Activated effector memory CD4-positive, alpha-beta T cell treated with anti-CD3 and anti-CD28 coated beads, Interleukin-2, amount 50 U/mL, for 16 hours (primary cell): ENCODE measurements around the gene SMAD6.
A peak's percentile ranks its signal among the peaks of the same experiment; 100 is the strongest.
"Not testable (repeated sequence)": the region's sequence is repeated elsewhere in the genome, so short reads cannot be mapped to it uniquely, and the experiment has no call there.

ENCODE experiments used
- DNase-seq: peaks from one replicate; pipeline ENCODE4 v3.0.0-alpha.2; 2020

The SMAD6 gene

GRCh38 chr15:66743703-66744536 lies 41.9 kb downstream of the SMAD6 start:
- no peak for DNase-seq

DNA sequence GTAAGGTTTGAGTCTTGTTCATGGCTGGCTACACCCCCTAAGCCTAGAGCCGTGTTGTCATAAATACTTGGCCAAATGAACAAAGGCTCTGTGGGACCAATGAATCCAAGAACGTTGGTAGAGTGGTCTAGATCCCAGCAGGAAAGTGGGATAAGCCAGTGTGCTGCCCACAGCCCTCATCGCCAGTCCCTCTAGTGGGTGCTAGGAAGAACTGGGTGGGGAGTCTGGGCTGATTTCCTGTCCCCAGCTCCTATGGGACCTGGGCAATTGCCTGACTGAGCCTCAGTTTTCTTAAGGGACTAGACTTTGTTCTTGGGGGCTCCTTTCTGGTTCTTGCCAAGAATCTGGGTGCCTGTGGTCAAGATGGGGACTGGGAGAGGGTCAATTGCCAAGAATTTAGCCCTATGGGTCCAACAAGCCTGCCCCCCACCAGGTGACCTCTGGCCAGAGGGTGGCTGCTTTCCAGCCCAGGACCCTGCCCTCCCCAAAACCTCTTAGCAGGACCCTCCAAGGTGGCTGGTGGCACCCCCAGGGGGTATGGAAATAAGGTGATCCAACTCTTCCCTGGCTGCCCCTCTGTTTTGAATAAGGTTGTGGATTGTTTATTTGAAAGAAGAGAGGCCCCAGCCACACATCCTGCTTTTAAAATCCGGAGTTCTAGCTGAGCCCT lies 42.7 kb downstream of the SMAD6 start:
- no peak for DNase-seq

DNA sequence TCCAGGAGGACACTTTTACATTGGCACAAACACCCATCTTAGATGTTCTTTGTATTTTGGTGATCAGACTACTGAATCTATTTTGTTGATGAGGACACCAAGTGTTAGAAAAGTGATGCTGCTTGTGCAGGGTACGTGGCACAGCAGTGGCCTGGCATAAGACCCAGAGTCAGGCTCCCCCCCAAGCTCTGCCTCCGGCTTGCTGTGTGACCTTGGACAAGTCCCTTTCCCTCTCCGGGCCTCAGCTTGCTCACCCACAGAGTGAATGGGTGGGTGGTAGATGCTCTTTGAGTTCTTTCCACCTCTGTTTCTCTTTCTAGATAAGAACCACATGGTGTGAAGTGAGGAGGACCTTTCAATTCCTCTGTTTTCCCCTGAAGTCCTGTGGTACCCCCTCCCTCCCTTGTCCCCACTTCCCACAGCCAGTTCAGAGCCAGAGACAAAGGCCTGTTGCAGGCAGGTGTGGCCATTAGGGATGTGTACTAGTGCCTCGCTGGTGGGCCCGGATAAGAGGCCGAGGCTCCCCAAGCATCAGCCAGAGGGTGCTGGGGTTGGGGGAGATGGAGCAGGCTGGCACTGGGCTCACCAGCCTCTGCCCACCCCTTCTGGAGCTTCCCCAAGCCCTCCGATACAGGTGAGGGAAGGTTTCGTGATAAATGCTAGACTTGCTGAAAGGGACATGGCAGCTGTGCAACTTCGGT lies 43.6 kb downstream of the SMAD6 start:
- no peak for DNase-seq

DNA sequence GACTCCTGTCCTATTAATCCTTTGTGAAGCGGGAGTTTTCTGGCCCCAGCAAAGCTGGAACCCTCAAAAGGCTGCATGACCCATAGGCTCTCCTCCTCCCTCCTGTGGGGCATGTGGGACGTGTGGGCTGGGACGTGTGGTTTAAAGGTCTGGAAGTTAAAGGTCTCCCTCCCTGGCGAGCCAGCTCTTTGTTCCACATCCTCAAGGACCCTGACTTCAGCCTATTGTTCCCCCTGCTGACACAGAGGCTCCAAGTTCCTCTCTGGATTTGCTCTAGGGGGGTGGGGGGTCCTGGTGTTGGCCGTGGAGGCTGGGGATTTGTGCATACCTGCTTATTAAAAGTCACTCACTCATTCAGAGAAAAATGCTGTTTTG lies 44.2 kb downstream of the SMAD6 start:
- DNase-seq, result no peak

DNA sequence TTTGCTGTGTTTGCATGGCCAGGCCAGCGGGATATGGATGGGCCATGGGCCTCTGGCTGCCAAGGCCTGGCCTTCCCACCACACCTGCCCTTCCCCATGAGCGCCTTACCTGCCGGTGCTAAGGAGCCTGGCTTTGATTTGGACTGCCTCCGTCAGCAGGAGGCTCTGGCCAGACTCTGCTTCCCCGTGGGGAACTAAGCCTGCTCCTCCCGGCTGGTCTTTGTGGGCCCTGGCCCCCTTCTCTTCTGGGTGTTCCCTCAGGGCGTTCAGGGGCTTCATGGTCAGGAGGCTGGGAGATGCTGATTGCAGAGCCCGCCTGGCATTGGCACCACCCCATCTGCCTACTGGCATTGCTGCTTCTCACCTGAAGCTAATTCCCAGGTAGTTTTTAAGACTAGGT lies 45.2 kb downstream of the SMAD6 start:
- no peak for DNase-seq

GRCh38 chr15:66747886-66748707 lies 46.1 kb downstream of the SMAD6 start:
- DNase-seq, result no peak

GRCh38 chr15:66748708-66749035 lies 46.6 kb downstream of the SMAD6 start:
- no peak for DNase-seq

GRCh38 chr15:66749841-66750575 lies 48.0 kb downstream of the SMAD6 start:
- DNase-seq, result no peak

DNA sequence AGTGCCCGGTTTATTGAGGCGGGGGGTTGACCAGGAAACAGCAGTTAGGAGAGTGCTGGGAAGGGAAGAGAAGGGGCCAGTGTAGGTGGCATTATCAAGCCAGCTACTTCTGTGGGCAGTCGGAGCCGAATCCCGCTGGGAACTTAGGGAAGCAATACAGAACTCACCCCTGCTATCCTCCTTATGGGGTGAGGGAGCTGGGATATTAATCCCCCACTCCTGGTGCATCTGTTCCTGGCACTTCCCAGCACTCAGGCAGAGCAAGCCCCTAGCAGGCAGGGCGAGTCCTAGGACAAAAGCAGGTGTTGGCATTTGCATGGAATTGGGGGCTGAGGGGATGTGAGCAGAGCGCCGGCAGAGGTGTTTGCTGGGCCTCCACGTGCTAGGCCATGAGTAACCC lies 48.6 kb downstream of the SMAD6 start:
- no peak for DNase-seq

- DNase-seq, result no peak
These were observed 49.5 kb downstream of the SMAD6 start for GRCh38 chr15:66751579-66751978.

GRCh38 chr15:66752078-66752477 lies 50.0 kb downstream of the SMAD6 start:
- no peak for DNase-seq

DNA sequence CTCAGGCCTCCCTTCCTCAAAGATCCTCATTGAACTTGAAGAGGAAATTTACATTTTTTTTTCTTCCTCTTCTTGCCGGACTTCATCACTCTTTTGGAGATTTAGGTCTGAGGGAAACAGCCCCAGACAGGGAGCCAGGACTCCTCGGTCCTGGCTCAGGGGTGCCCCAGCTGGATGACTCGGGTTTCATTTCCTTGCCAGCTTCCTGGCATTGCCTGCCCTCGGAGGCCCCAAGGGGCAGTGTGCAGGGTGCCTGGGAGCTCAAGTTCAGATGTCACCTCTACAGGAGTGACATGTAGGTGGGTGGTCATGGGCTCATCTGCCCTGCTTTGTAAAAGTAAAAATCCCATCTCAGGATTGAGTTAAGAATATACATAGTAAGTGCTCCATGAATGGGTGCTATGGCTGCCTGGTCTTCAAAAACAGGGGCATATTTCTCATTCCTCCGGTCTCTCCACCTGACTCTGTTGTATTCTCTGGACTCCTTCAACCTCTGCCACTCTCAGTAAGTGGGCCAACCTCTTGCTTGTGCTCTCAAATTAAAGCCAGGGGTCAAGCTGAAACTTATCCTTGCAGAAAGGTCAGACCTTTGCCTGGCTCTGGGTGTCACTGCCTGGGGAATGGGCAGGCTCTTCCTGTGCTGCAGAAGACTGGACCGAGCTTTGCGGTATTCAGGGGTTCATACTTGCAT lies 51.8 kb downstream of the SMAD6 start:
- DNase-seq, result no peak

- no peak for DNase-seq
These were observed 52.8 kb downstream of the SMAD6 start for GRCh38 chr15:66754789-66755188.

DNA sequence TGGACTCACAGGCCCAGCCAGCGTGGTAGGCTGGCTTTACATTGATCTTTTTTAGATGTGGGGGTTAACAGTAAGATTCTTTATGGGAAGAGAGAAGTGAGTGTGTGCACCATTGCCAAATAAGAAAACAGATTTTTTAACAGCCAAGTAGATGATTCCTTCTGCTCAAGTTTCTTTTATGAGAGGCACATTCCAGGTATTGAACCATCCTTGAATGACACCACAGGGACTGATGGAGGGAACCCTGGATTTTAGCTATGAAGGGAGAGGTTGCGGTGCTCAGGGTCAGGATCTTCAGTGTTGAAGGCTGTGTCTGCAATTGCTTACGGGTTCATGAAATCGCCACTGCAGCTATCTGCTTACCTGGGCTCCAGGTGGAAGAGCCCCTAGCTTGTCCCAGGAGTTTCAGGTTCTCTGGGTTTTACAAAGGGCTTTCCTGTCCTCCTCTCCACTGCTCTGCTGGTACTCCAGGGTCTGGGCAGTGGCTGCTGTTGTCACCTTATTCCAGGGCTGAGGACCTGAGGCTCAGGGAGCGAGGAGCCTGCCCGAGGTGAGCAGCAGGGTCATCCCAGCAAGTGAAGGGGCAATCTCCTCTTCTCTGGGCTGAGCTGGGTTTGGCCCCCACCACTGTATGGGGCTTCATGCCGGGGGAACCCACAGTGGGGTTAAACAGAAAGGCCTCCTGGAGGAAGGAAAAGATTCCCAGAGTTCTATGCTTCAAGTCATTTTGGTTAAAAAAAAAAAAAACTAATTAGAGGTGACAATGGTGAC lies 53.4 kb downstream of the SMAD6 start:
- DNase-seq, result no peak

GRCh38 chr15:66756295-66756694 lies 54.3 kb downstream of the SMAD6 start:
- DNase-seq, result no peak

- DNase-seq, result no peak
These were observed 55.0 kb downstream of the SMAD6 start for GRCh38 chr15:66757030-66757429.

- DNase-seq, result peak; percentile 45
These were observed 55.5 kb downstream of the SMAD6 start for GRCh38 chr15:66757521-66757920.

GRCh38 chr15:66758217-66758616 lies 56.2 kb downstream of the SMAD6 start:
- not testable (repeated sequence) for DNase-seq

- DNase-seq, result no peak
These were observed 56.8 kb downstream of the SMAD6 start for GRCh38 chr15:66758844-66759243.

DNA sequence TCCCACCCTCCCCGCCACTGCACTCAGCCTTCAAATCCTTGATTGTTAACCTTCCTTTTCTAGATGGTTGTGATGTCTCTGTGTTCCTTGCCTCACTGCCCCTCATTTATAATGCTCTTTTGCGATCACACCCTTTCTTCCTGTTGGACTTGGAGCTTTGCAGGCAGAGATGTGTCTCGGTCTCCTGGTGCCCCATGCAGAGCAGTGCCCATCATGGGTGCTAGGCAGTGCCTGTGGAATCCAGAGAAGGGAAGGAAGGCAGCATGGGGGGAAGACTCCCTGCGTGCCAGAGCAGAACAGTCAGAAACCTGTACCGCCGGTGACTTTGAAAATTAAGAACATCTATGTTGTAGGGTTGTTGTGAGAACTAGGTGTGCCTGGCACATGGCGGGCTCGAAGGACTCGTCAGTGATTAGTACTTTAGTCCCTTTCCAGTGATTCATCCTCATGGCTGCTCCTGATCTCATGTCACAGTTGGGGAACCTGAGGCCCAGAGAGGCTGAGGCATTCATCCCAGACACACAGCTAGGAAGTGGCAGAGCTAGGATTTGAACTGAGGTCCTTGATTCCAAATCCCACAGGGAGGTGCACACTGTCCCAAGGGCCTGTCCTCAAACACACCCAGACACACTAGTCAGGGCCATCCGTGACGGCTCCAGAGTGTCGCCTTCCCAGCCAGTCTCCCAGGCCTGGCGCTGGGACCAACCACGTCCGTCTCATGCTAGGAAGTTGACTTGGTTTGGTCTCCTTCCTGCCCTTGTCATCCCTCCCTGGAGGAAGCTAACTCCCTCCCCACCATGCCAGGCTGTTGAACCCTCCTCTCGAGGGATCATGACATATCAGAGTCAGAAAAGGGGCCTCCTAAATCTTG lies 58.3 kb downstream of the SMAD6 start:
- DNase-seq, result no peak
